HG03025 (cell line): ENCODE data around the gene POSTN.

Experiments used
- ATAC-seq: cut with Tn5 transposase; IDR thresholded peaks from one replicate; pipeline ENCODE4 v1.9.1; 2021; ENCODE audit warnings: mild to moderate bottlenecking, moderate library complexity; ENCODE audit not compliant: unreplicated experiment, low FRiP score

The POSTN gene

DNA sequence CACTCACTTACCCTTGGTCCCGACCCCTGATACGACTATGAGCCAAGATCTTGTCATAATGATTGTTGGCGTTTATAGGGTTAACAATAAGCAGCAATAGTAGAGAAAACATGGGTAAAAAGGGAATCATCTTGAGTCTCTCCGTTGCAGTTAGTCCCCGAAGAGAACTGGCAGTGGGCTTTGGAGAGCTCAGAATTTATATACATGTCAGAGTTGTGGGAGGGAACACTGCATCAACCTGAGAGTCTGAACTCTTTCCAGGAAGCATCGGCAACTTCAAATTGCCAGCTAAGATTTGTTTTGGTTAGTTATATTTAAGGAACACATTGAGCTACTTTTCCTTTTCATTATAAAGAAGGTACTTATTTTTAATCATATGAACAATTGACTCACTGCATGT, at the start of gene POSTN:
TSS of gene POSTN (minus strand) at position 172 of the 400 bp plus-strand sequence. CDS start at position 130, 42 bp downstream.
- no peak for ATAC-seq

GRCh38 chr13:37647031-37647650, 48.6 kb upstream of the POSTN start:
- ATAC-seq, result no peak

GRCh38 chr13:37646531-37646930, 48.0 kb upstream of the POSTN start:
- no peak for ATAC-seq

GRCh38 chr13:37645181-37645740, 46.7 kb upstream of the POSTN start:
- no peak for ATAC-seq

GRCh38 chr13:37641391-37641790, 42.8 kb upstream of the POSTN start:
- ATAC-seq, result no peak

- ATAC-seq, result no peak
These were observed 41.9 kb upstream of the POSTN start for GRCh38 chr13:37640499-37640898.

- ATAC-seq, result no peak
These were observed 38.1 kb upstream of the POSTN start for GRCh38 chr13:37636701-37637100.

DNA sequence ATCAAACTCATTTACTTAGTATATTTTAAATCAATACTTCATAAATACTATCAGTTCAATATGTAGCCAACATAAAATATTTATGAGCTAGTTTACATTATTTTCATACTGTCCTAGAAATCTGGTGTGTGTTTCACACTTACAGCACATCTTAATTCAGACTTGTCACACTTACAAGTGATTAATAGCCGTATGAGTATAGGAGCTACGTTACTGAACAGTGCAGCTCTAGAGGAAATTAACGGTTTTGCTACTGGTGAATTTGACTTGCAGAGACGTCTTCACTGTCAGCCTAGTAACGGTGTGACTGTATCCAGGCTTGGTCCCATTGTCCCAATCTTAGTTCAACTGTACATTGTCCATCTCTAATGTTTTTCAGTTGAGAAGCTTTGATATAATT, 33.7 kb upstream of the POSTN start:
- no peak for ATAC-seq

- no peak for ATAC-seq
These were observed 28.9 kb upstream of the POSTN start for GRCh38 chr13:37627428-37627827.

GRCh38 chr13:37621811-37622361, 23.3 kb upstream of the POSTN start:
- ATAC-seq, result no peak

DNA sequence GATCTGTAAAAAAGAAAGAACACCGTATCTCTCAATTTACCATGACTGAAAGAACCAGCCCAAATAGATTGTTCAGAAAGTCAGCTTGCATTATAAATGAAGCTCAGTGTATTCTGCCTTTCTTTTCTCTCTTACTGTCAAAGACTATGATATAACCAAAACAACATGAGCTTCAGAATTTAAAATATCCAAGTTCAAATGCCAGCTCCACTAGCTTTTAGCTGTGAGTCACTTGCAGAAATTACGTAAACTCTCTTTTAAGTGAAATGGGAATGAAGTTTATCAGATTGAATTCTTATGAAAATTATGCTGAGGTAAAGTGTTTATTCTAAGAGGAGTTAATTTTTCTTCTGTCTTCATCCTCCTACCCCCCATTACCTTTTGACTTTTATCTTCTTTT, 20.0 kb upstream of the POSTN start:
- no peak for ATAC-seq

GRCh38 chr13:37617173-37617572, 18.6 kb upstream of the POSTN start:
- ATAC-seq, result no peak

- no peak for ATAC-seq
These were observed 17.6 kb upstream of the POSTN start for GRCh38 chr13:37616131-37616530.

- no peak for ATAC-seq
These were observed 16.7 kb upstream of the POSTN start for GRCh38 chr13:37615276-37615675.

DNA sequence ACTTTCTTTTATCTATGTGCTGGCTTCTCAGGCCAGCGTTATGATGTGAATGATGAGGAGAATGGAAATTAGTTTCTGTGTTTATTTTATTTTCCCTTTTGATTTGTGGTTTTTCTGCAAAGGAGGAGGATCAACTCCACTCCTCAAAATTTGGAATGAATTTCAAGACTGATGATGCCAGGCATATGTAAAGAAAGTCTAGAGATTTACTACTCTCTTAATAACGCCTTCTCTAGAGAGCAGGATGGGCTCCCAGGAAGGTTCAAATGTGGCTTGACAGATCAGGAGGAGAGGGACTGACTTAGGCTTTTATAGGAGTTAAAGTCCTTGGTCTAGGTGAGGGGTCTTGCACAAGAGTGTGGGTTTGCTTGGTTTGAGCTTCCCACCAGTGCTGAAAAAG, 15.1 kb upstream of the POSTN start:
- no peak for ATAC-seq

DNA sequence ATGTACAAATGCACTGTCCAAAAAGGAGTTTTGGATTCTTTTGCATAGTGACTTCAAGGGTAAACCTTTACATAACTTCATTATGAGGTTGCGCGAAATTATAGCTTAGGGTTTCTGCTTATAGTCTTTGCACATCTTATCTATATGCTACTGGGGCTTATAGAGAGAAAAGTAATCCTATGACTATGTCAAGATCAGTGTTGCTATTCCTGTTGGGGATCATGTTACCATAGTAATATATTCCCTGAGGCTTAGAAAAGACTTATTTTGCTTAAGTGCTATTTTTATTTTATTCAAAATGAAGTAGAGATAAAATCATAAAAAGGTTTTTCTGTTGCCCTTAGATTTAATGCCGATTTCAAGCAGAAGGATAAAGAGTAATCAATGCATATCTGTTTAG, 14.7 kb upstream of the POSTN start:
- ATAC-seq, result no peak

DNA sequence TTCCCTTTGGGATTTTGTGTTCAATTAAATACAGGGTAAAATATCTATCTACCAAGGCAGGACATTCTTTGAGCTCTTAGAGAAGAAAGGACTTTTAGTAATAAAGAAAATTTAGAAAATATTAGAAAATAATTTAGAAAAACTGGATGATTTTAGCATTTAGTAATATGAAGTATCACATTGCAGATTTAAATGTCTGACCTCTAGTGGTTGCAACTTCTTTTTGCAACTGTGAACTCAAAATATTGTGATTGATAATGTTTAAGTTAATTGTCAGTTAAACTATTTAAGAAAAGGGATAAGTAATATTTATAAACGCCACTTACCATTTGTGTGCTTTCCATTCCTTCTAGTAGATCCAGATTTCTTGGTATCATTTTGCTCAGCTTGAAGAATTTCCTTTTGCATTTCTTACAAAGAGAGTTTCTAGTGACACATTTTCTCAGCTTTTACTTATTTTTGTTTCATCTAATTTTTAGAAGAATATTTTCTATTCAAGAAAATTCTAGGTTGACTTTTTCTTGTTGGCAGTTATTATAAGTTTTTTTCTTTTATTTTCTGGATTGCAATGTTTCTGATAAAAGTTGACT, 10.3 kb upstream of the POSTN start:
- no peak for ATAC-seq

DNA sequence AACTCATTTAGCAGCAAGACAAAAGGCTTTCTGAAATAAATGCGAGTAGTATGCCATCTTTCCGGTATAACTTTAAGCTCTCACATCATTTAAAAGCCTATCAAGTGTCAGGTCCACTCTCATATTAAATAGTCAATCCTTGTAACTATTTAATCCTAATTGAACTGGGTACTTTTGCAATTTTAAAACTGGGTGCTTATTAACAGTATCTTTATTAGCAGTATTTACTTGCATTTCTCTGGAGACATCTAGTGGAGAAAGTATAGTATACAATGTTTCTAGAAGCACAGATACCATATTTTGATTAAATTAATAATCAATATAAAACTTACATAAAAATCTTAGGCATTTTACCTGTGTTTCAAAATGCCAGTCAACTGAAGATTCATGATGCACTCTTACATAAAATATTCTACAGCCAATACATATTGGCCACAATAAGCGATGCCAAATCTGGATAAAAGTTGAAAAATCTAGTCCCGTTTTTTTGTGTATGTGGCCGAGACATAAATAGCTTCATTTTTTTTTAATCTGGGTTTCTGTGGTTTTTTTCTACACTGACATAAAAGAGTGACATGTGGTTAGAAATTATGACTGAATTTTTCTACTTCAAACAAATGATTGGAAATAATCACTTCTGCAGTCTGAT, 4.3 kb upstream of the POSTN start:
- no peak for ATAC-seq

- ATAC-seq, result no peak
These were observed 3.3 kb upstream of the POSTN start for GRCh38 chr13:37601648-37602440.

DNA sequence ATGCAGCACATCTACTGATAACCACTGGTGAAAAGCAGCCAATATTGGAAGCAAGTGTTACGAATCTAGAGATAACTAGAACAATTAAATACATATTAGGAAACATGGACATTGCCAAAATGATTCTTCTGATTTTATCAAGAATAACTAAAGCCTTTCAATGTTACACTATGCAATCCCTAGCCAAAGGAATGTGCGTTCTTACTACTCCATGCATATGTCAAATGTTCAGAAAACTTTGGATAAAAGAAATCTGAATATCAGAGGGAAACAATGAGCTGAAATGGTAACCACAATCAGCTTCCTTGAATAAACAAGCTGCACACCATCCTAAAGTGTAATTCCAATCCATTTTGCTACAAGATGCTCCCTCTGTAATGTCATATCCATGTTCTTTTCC, 951 bp upstream of the POSTN start:
- no peak for ATAC-seq
